ENCODE data around the gene UTP25. TPM values are rescaled to one million over a fixed set of nuclear protein-coding genes. Genes with fewer than 3 reads are reported as not detected.

The UTP25 gene
- total RNA-seq, 1 donor from 2014 or later, result 7.4 TPM

- peaks cover 11% of the 10 kb centered on the region for H3K36me3 Mint-ChIP-seq (ENCODE audit: low read depth, unreplicated experiment)
- Histone ChIP-seq H3K4me2 (ENCODE audit: low read length) (peak overlapping the region; percentile 91), H2AFZ (ENCODE audit: low read depth, low read length) (no peak overlapping the region), H3K27me3 (ENCODE audit: insufficient read depth, low read length) (no peaks in the 10 kb centered on the region), H4K20me1 (ENCODE audit: insufficient read depth, low read length) (no peaks in the 10 kb centered on the region), H3K36me3 (ENCODE audit: insufficient read depth, low read length) (peaks cover 30% of the 10 kb centered on the region), H3K4me3 (ENCODE audit: insufficient read depth, low read depth, low read length) (no peak overlapping the region), H3K27ac (ENCODE audit: low read depth, low read length) (no peak overlapping the region), H3K4me1 (ENCODE audit: insufficient read depth, low read length) (peaks cover 13% of the 10 kb centered on the region), H3K9ac (ENCODE audit: low read length) (no peak overlapping the region), H3K79me2 (ENCODE audit: insufficient read depth, low read length) (peaks cover 37% of the 10 kb centered on the region), H3K9me3 (ENCODE audit: insufficient read depth, low read depth, low read length) (no peaks in the 10 kb centered on the region)
- DNase-seq (ENCODE audit: low read depth) (no peak), FAIRE-seq (no peak)
- H3K27ac Mint-ChIP-seq (ENCODE audit: unreplicated experiment), result no peak overlapping the region
- H3K27me3 Mint-ChIP-seq (ENCODE audit: low read depth, unreplicated experiment), result no peaks in the 10 kb centered on the region
- H3K4me3 Mint-ChIP-seq (ENCODE audit: unreplicated experiment), result peak overlapping the region; percentile 95
- TF ChIP-seq EZH2 (IDR thresholded peaks at IDR 0.05; ENCODE audit: insufficient read depth, low read length), result no peak
- no peak for TF ChIP-seq CTCF (IDR thresholded peaks at IDR 0.05; ENCODE audit: insufficient read depth, low read depth, low read length)
- no peaks in the 10 kb centered on the region for H3K9me3 Mint-ChIP-seq (ENCODE audit: unreplicated experiment)
- peaks cover 8% of the 10 kb centered on the region for H3K4me1 Mint-ChIP-seq (ENCODE audit: low read depth, unreplicated experiment)
Observed at GRCh38 chr1:209829716-209830115, 1.9 kb downstream of the UTP25 start.

- Histone ChIP-seq H3K4me2 (ENCODE audit: low read length) (peak overlapping the region; percentile 25), H3K4me3 (ENCODE audit: insufficient read depth, low read depth, low read length) (no peak overlapping the region), H3K27me3 (ENCODE audit: insufficient read depth, low read length) (no peaks in the 10 kb centered on the region), H4K20me1 (ENCODE audit: insufficient read depth, low read length) (no peaks in the 10 kb centered on the region), H3K4me1 (ENCODE audit: insufficient read depth, low read length) (peaks cover 13% of the 10 kb centered on the region), H3K9ac (ENCODE audit: low read length) (no peak overlapping the region), H3K36me3 (ENCODE audit: insufficient read depth, low read length) (peaks cover 36% of the 10 kb centered on the region), H3K27ac (ENCODE audit: low read depth, low read length) (peak overlapping the region; percentile 65), H3K79me2 (ENCODE audit: insufficient read depth, low read length) (peaks cover 37% of the 10 kb centered on the region), H2AFZ (ENCODE audit: low read depth, low read length) (no peak overlapping the region), H3K9me3 (ENCODE audit: insufficient read depth, low read depth, low read length) (no peaks in the 10 kb centered on the region)
- H3K27ac Mint-ChIP-seq (ENCODE audit: unreplicated experiment), result no peak overlapping the region
- no peak for DNase-seq (ENCODE audit: low read depth)
- no peaks in the 10 kb centered on the region for H3K9me3 Mint-ChIP-seq (ENCODE audit: unreplicated experiment)
- H3K4me1 Mint-ChIP-seq (ENCODE audit: low read depth, unreplicated experiment), result peaks cover 8% of the 10 kb centered on the region
- FAIRE-seq, result no peak
- H3K4me3 Mint-ChIP-seq (ENCODE audit: unreplicated experiment), result no peak overlapping the region
- H3K36me3 Mint-ChIP-seq (ENCODE audit: low read depth, unreplicated experiment), result peaks cover 11% of the 10 kb centered on the region
- no peaks in the 10 kb centered on the region for H3K27me3 Mint-ChIP-seq (ENCODE audit: low read depth, unreplicated experiment)
- TF ChIP-seq EZH2 (IDR thresholded peaks at IDR 0.05; ENCODE audit: insufficient read depth, low read length) (no peak), CTCF (IDR thresholded peaks at IDR 0.05; ENCODE audit: insufficient read depth, low read depth, low read length) (no peak)
Observed at GRCh38 chr1:209830722-209831121, 3.0 kb downstream of the UTP25 start.

GRCh38 chr1:209831615-209832014, 3.8 kb downstream of the UTP25 start:
- Histone ChIP-seq H3K9ac (ENCODE audit: low read length) (peak overlapping the region; percentile 16), H3K27me3 (ENCODE audit: insufficient read depth, low read length) (no peaks in the 10 kb centered on the region), H3K9me3 (ENCODE audit: insufficient read depth, low read depth, low read length) (no peaks in the 10 kb centered on the region), H2AFZ (ENCODE audit: low read depth, low read length) (no peak overlapping the region), H3K79me2 (ENCODE audit: insufficient read depth, low read length) (peaks cover 37% of the 10 kb centered on the region), H4K20me1 (ENCODE audit: insufficient read depth, low read length) (no peaks in the 10 kb centered on the region), H3K36me3 (ENCODE audit: insufficient read depth, low read length) (peaks cover 43% of the 10 kb centered on the region), H3K4me3 (ENCODE audit: insufficient read depth, low read depth, low read length) (no peak overlapping the region), H3K27ac (ENCODE audit: low read depth, low read length) (peak overlapping the region; percentile 65), H3K4me2 (ENCODE audit: low read length) (peak overlapping the region; percentile 23), H3K4me1 (ENCODE audit: insufficient read depth, low read length) (peaks cover 17% of the 10 kb centered on the region)
- DNase-seq (ENCODE audit: low read depth) (peak; percentile 57), FAIRE-seq (peak; percentile 58)
- Mint-ChIP-seq H3K4me1 (ENCODE audit: low read depth, unreplicated experiment) (peaks cover 10% of the 10 kb centered on the region), H3K27me3 (ENCODE audit: low read depth, unreplicated experiment) (no peaks in the 10 kb centered on the region), H3K4me3 (ENCODE audit: unreplicated experiment) (no peak overlapping the region), H3K27ac (ENCODE audit: unreplicated experiment) (no peak overlapping the region), H3K36me3 (ENCODE audit: low read depth, unreplicated experiment) (peaks cover 11% of the 10 kb centered on the region), H3K9me3 (ENCODE audit: unreplicated experiment) (no peaks in the 10 kb centered on the region)
- TF ChIP-seq EZH2 (IDR thresholded peaks at IDR 0.05; ENCODE audit: insufficient read depth, low read length) (no peak), CTCF (IDR thresholded peaks at IDR 0.05; ENCODE audit: insufficient read depth, low read depth, low read length) (no peak)

All from astrocyte (in vitro differentiated cells and primary cell).